IMR-90 (cell line): ENCODE results near the gene GOLGA6L1. TPM values are rescaled to one million over a fixed set of nuclear protein-coding genes. Genes with fewer than 3 reads are reported as not detected.
"Not testable (repeated sequence)": the region's sequence is repeated elsewhere in the genome, so short reads cannot be mapped to it uniquely, and the experiment has no call there.

Experiments used
- ATAC-seq: fragments of 200-7000 bp; cut with Tn5 transposase; 2 replicates; pipeline ENCODE4 v1.9.1; 2020; ENCODE audit warnings: low read depth, mild to moderate bottlenecking, moderate library complexity
- BruUV-seq: library from RNA; stranded (reverse); fragments of 400-500 nt; replicated peaks from 2 replicates; lab custom pipeline; 2021; lab: Mats Ljungman, UMichigan
- CTCF ChIA-PET: fragments of 300-600 bp; formaldehyde crosslinking; extraction: SDS; loops from one replicate; lab custom pipeline; 2021; ENCODE audit warnings: antibody characterized with exemption; lab: Yijun Ruan, JAX
- POLR2A ChIA-PET: fragments of 300-600 bp; sonication (Branson Sonifier 250); formaldehyde crosslinking; loops from one replicate; lab custom pipeline; 2022; ENCODE audit warnings: antibody characterized with exemption; ENCODE audit not compliant: unreplicated experiment; lab: Charles Lee
- DNase-seq: peaks from one replicate; pipeline ENCODE4 v3.0.0; 2013
- H2AFZ ChIP-seq: replicated peaks from 2 replicates; pipeline ENCODE3; 2013; ENCODE audit warnings: low read length, mild to moderate bottlenecking; ENCODE audit not compliant: poor library complexity
- H2AK5ac ChIP-seq: 2 replicates; pipeline ENCODE4 v1.6.1; 2013; ENCODE audit warnings: low read depth, low read length, inconsistent platforms
- H2AK9ac ChIP-seq: replicated peaks from 2 replicates; pipeline ENCODE3; 2013; ENCODE audit warnings: mild to moderate bottlenecking, low read depth, low read length, moderate library complexity; ENCODE audit not compliant: poor library complexity
- H2BK120ac ChIP-seq: 2 replicates; pipeline ENCODE4 v1.6.1; 2013; ENCODE audit warnings: low read depth, low read length, inconsistent platforms
- H2BK15ac ChIP-seq: 3 replicates; pipeline ENCODE4 v1.6.1; 2013; ENCODE audit warnings: low read depth, low read length, inconsistent platforms
- H2BK20ac ChIP-seq: 2 replicates; pipeline ENCODE4 v1.6.1; 2013; ENCODE audit warnings: low read depth, mild to moderate bottlenecking, inconsistent platforms, low read length, moderate library complexity
- H2BK5ac ChIP-seq: 2 replicates; pipeline ENCODE4 v1.6.1; 2013; ENCODE audit warnings: mild to moderate bottlenecking, low read depth, low read length, inconsistent platforms; ENCODE audit not compliant: poor library complexity, severe bottlenecking
- H3K14ac ChIP-seq: replicated peaks from 2 replicates; pipeline ENCODE4 v1.6.1; 2013; ENCODE audit warnings: low read depth, low read length, inconsistent platforms
- H3K18ac ChIP-seq: 2 replicates; pipeline ENCODE4 v1.6.1; 2013; ENCODE audit warnings: low read depth, low read length, control low read depth
- H3K23ac ChIP-seq: 2 replicates; pipeline ENCODE4 v1.6.1; 2013; ENCODE audit warnings: low read depth, low read length, inconsistent platforms
- H3K27ac ChIP-seq: 2 replicates; pipeline ENCODE4 v1.5.1; 2013; ENCODE audit warnings: mild to moderate bottlenecking, control low read depth, low read length; ENCODE audit not compliant: insufficient read depth
- H3K27me3 ChIP-seq: 2 replicates; pipeline ENCODE4 v1.6.1; 2013; ENCODE audit warnings: low read length; ENCODE audit not compliant: control insufficient read depth, insufficient read depth
- H3K36me3 ChIP-seq: 2 replicates; pipeline ENCODE4 v1.6.1; 2013; ENCODE audit warnings: low read length, mixed read lengths; ENCODE audit not compliant: control insufficient read depth, insufficient read depth
- H3K4ac ChIP-seq: 2 replicates; pipeline ENCODE4 v1.6.1; 2013; ENCODE audit warnings: low read depth, low read length, inconsistent platforms
- H3K4me1 ChIP-seq: 2 replicates; pipeline ENCODE4 v1.6.1; 2013; ENCODE audit warnings: low read length, mixed read lengths; ENCODE audit not compliant: control insufficient read depth, insufficient read depth
- H3K4me2 ChIP-seq: 2 replicates; pipeline ENCODE4 v1.6.1; 2013; ENCODE audit warnings: low read depth, mild to moderate bottlenecking, control low read depth, low read length, moderate library complexity
- H3K4me3 ChIP-seq: 2 replicates; pipeline ENCODE4 v1.5.1; 2013; ENCODE audit warnings: low read depth, mild to moderate bottlenecking, control low read depth, low read length, moderate library complexity; ENCODE audit not compliant: insufficient read depth
- H3K56ac ChIP-seq: 2 replicates; pipeline ENCODE4 v1.6.1; 2013; ENCODE audit warnings: low read length, inconsistent platforms; ENCODE audit not compliant: insufficient read depth; ENCODE audit errors: extremely low read depth
- H3K79me1 ChIP-seq, 2 experiments: 2 replicates each; pipeline ENCODE4 v1.6.1; 2013; ENCODE audit warnings: low read length in 2 of 2, inconsistent platforms in 1 of 2, low read depth in 1 of 2
- H3K9ac ChIP-seq: 2 replicates; pipeline ENCODE4 v1.6.1; 2013; ENCODE audit warnings: low read depth, low read length, control low read depth
- H3K9me1 ChIP-seq: 2 replicates; pipeline ENCODE4 v1.6.1; 2013; ENCODE audit warnings: low read length, inconsistent platforms; ENCODE audit not compliant: insufficient read depth
- H3K9me3 ChIP-seq: 2 replicates; pipeline ENCODE4 v1.6.1; 2013; ENCODE audit warnings: low read length; ENCODE audit not compliant: control insufficient read depth, insufficient read depth
- H4K20me1 ChIP-seq: 2 replicates; pipeline ENCODE4 v1.6.1; 2013; ENCODE audit warnings: low read length, inconsistent platforms; ENCODE audit not compliant: insufficient read depth
- H4K5ac ChIP-seq: 2 replicates; pipeline ENCODE4 v1.6.1; 2013; ENCODE audit warnings: mild to moderate bottlenecking, low read depth, low read length, control low read depth
- H4K8ac ChIP-seq, 2 experiments: 2 replicates each; pipeline ENCODE4 v1.6.1; 2013; ENCODE audit warnings: low read depth in 2 of 2, low read length in 2 of 2, control low read depth in 1 of 2, inconsistent platforms in 1 of 2
- H4K91ac ChIP-seq: 2 replicates; pipeline ENCODE4 v1.6.1; 2013; ENCODE audit warnings: low read depth, low read length, inconsistent platforms; ENCODE audit not compliant: insufficient read depth
- WGBS, 2 experiments: methylation state at CpG; one replicate each; pipeline versions ENCODE4 v1.1.5 to v1.1.7; 2013; ENCODE audit warnings: missing lambda C conversion rate in 2 of 2; ENCODE audit not compliant: insufficient read length in 1 of 2; ENCODE audit errors: extremely low coverage in 2 of 2; 5-methylcytosine and 5-hydroxymethylcytosine counted together
- dilution Hi-C: fragments of 300-500 bp; cut with HindIII; formaldehyde crosslinking; loops from one replicate; pipeline ENCODE4 v1.14.3; 2018; ENCODE audit warnings: low sequenced_read_pairs; ENCODE audit not compliant: unreplicated experiment
- in situ Hi-C: fragments of 300-500 bp; cut with MboI; formaldehyde crosslinking; loops from 3 replicates; pipeline ENCODE4 v1.14.3; 2019; ENCODE audit warnings: low sequenced_read_pairs, inconsistent platforms, mixed read lengths
- intact Hi-C: fragments of 100-400 bp; cut with micrococcal nuclease; formaldehyde crosslinking; loops from 2 replicates; pipeline ENCODE4 v1.10.0; 2022
- polyA plus RNA-seq, 3 experiments: library from polyadenylated mRNA; depleted of rRNA; stranded (reverse); fragments of >200 nt; gene quantifications; 2 replicates each; pipeline ENCODE4 v1.2.3, GENCODE V29; 2012; ENCODE audit warnings: low replicate concordance in 1 of 3
- total RNA-seq: library from RNA; depleted of rRNA; stranded (reverse); fragments of >200 nt; gene quantifications from 2 replicates; pipeline ENCODE4 v1.2.3, GENCODE V29; 2012

GOLGA6L1 gene
- total and polyA plus RNA-seq, 2 of the 4 experiments (the other 2 are of a cell fraction): not detected

DNA sequence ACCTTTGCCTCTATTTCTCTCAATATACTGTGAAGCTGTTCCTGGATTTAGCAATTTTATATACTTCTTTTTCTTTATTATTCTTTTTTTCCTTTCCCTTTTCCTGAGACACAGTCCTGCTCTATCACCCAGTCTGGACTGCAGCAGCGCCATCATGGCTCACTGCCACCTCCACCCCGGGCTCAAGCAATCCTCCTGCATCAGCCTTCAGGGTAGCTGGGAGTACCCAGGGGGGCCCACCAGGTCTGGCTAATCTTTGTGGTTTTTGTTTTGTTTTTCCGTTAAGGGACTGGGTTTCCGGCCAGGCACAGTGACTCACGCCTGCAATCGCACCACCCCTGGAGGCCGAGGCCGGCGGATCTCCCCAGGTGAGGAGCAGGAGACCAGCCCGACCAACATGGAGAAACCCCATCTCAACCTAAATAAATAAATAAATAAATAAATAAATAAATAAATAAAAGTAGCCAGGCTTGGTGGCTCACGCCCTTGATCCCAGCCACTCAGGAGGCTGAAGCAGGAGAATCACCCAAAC, 38.1 kb upstream of the GOLGA6L1 start:
- WGBS, 2 experiments: 100% methylated on average over 1 of the region's 11 CpGs; no CpG with 5 or more reads in 1 of the 2 experiments

DNA sequence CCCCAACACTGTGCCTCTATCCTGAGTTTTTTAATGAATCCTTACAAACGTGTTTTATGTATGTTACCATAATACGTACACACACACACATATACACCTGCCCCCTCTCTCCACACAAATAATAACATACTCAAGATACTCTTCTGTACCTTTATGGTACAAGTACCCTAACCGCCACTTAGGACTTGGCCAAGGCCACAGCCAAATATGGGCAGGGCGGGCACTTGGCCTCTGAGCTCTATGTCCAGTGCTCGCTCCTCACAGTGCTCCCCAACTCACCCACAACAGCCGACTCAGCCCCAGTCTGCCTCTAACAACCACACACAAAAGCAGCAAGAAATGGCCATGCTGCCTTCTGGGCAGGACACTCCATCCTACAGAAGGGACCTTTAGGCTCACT, 3.8 kb downstream of the GOLGA6L1 start:
- H4K5ac ChIP-seq, H3K4me2 ChIP-seq, H2AFZ ChIP-seq, H3K9me3 ChIP-seq, H3K9ac ChIP-seq, BruUV-seq, H3K27ac ChIP-seq, H2BK120ac ChIP-seq, H3K4me1 ChIP-seq, H3K36me3 ChIP-seq, ATAC-seq, H3K27me3 ChIP-seq, H3K9me1 ChIP-seq, H2AK5ac ChIP-seq, H4K20me1 ChIP-seq, H4K91ac ChIP-seq, dilution Hi-C loops, H2BK5ac ChIP-seq, intact Hi-C loops, H3K4me3 ChIP-seq, H3K14ac ChIP-seq, in situ Hi-C loops, H3K23ac ChIP-seq, CTCF ChIA-PET, H3K79me1 ChIP-seq, H2AK9ac ChIP-seq, DNase-seq, H4K8ac ChIP-seq, H2BK20ac ChIP-seq, H2BK15ac ChIP-seq, POLR2A ChIA-PET, H3K18ac ChIP-seq, H3K56ac ChIP-seq, H3K4ac ChIP-seq: not testable (repeated sequence)
- WGBS, 2 experiments: no CpG with 5 or more reads among the region's 6 CpGs

More for the DNA sequence above, 38.1 kb upstream of the GOLGA6L1 start:
- H2BK5ac ChIP-seq, H3K4me2 ChIP-seq, H2BK120ac ChIP-seq, H3K27ac ChIP-seq, H2BK15ac ChIP-seq, H3K23ac ChIP-seq, H3K4ac ChIP-seq, H2BK20ac ChIP-seq, dilution Hi-C loops, DNase-seq, H4K20me1 ChIP-seq, H3K27me3 ChIP-seq, H4K91ac ChIP-seq, BruUV-seq, H4K8ac ChIP-seq, H3K4me1 ChIP-seq, H2AFZ ChIP-seq, H3K18ac ChIP-seq, H4K5ac ChIP-seq, ATAC-seq, intact Hi-C loops, H2AK9ac ChIP-seq, H3K14ac ChIP-seq, in situ Hi-C loops, H3K36me3 ChIP-seq, H3K9me3 ChIP-seq, H3K4me3 ChIP-seq, H3K56ac ChIP-seq, H3K9ac ChIP-seq, H3K9me1 ChIP-seq, POLR2A ChIA-PET, H2AK5ac ChIP-seq, CTCF ChIA-PET, H3K79me1 ChIP-seq: not testable (repeated sequence)
